ENCODE data around the gene RHOJ.

Gene RHOJ

DNA sequence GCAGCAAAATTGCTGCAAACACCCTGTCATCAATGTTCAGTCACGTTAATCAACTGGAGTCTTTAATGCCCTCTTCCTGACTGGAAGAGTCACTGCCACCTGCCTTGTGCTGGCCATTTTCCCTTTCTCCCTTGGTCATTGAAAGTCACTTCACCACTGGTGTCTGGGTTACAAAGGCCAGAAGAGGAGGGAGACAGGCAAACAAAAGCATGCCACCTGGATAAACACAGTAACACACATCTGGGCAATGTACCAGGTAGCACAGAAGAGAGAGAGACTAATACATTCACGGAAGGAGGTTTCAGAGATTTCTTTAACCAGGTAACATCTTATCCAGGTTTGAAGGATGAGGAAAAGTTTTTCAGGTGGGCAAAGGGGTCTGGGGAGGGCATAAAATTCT is 81.8 kb downstream of the RHOJ start:
- H3K9me3 ChIP-seq (ENCODE audit: low read length): no peaks in the 10 kb centered on the region
- no peak overlapping the region for H3K9ac ChIP-seq (ENCODE audit: low read length)
- peaks cover 27% of the 10 kb centered on the region for H3K4me1 ChIP-seq (ENCODE audit: insufficient read depth, low read length)
- H3K36me3 ChIP-seq (ENCODE audit: insufficient read depth, low read length): peaks cover 7% of the 10 kb centered on the region
- H3K27ac ChIP-seq (ENCODE audit: low read depth, low read length): no peak overlapping the region
- no peak overlapping the region for H3K4me3 ChIP-seq (ENCODE audit: low read depth in 1 of 2, low read length in 2 of 2)
- no peaks in the 10 kb centered on the region for H3K27me3 ChIP-seq (ENCODE audit: control insufficient read depth in 1 of 2, insufficient read depth in 2 of 2, low read length in 2 of 2)

DNA sequence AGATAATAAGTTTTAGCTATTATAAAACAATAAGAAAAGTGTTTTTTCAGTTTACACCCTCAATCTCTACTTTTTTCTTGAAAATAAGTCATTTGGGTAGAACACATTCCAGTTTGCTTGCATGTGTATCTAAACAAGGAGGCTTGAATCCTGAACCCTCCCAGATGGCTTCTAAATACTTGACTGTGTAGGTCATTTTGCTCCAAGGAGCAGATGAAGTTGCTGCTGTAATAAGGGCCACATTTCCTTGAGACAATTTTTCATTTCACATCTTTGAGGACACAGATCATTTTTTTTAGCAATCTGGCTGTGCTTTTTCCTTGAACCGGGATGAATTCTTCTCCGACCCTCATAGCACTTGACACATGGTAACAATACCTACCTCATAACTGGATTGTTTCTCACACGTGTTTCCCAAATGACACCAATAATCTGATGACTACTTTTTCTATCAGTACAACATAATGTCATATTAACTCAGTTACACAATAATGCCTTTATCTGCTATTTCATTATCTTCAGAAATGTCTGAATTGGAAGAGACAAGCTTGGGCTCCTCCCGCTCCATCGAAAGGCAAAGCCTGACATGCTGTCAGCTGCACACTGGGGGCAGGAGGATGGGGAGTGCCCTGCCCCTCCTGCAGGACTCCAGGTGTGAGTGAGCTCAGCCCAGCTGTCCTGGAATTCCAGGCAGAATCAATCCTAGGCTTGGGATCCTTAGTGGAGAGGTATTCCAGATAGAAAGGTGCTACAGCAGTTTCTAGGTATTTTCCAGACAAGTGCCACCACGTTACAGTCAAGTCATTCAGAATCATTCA is 83.6 kb downstream of the RHOJ start:
- peaks cover 23% of the 10 kb centered on the region for H3K4me1 ChIP-seq (ENCODE audit: insufficient read depth, low read length)
- H3K27ac ChIP-seq (ENCODE audit: low read depth, low read length): no peak overlapping the region
- H3K9me3 ChIP-seq (ENCODE audit: low read length): no peaks in the 10 kb centered on the region
- H3K4me3 ChIP-seq (ENCODE audit: low read depth in 1 of 2, low read length in 2 of 2): no peak overlapping the region
- H3K36me3 ChIP-seq (ENCODE audit: insufficient read depth, low read length): peaks cover 7% of the 10 kb centered on the region
- H3K9ac ChIP-seq (ENCODE audit: low read length): no peak overlapping the region
- H3K27me3 ChIP-seq (ENCODE audit: control insufficient read depth in 1 of 2, insufficient read depth in 2 of 2, low read length in 2 of 2): no peaks in the 10 kb centered on the region

DNA sequence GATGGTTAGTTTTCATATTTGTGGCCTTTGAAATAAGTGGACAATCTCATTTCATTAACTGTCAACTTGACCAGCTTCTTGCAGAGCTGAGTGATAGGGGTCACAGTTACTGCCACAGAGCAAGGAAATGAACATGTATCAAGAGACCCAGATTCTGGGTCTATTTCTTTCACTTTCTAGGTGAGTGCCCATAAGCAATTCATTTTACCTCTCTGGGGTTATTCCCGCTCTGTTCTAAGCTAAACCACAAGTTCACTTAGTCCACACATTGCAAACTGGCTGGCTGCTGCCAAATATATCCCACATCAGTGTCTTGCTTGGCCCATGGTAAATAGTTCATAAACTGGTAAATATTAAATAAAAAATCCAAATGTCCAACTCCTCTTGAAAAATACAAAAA is 84.6 kb downstream of the RHOJ start:
- no peak overlapping the region for H3K4me3 ChIP-seq (ENCODE audit: low read depth in 1 of 2, low read length in 2 of 2)
- peaks cover 7% of the 10 kb centered on the region for H3K36me3 ChIP-seq (ENCODE audit: insufficient read depth, low read length)
- no peaks in the 10 kb centered on the region for H3K27me3 ChIP-seq (ENCODE audit: control insufficient read depth in 1 of 2, insufficient read depth in 2 of 2, low read length in 2 of 2)
- H3K9me3 ChIP-seq (ENCODE audit: low read length): no peaks in the 10 kb centered on the region
- H3K4me1 ChIP-seq (ENCODE audit: insufficient read depth, low read length): peaks cover 14% of the 10 kb centered on the region
- H3K27ac ChIP-seq (ENCODE audit: low read depth, low read length): no peak overlapping the region
- H3K9ac ChIP-seq (ENCODE audit: low read length): no peak overlapping the region

DNA sequence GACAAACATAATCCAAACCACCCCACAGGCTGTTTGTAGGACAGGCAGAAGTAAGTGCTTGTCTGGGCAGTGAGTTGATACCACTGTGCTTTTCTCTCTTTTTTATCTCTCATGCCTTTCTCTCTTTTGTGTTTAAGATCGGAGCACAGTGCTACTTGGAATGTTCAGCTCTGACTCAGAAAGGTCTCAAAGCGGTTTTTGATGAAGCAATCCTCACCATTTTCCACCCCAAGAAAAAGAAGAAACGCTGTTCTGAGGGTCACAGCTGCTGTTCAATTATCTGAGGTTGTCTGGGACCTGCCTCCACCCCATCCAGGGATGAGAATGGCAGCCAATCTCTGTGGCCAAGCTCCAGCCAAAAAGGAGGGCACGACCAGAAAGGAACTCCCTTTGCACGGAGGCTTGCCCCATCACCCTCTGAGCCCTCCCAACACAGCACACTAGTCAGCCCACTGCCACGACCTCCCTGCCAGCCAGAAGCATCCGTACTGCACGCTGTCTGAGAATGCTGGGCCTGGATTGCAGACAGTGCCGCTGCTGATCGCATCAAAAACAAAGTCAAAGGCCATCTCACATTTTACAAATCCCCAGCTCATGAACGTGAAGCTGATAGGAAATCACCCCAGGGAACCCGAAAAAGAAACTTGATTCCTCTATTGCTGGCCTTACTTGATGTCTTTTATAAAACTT is 86.6 kb downstream of the RHOJ start:
- H3K27me3 ChIP-seq (ENCODE audit: control insufficient read depth in 1 of 2, insufficient read depth in 2 of 2, low read length in 2 of 2): no peaks in the 10 kb centered on the region
- H3K4me1 ChIP-seq (ENCODE audit: insufficient read depth, low read length): no peaks in the 10 kb centered on the region
- H3K36me3 ChIP-seq (ENCODE audit: insufficient read depth, low read length): peaks cover 5% of the 10 kb centered on the region
- no peak overlapping the region for H3K9ac ChIP-seq (ENCODE audit: low read length)
- H3K27ac ChIP-seq (ENCODE audit: low read depth, low read length): no peak overlapping the region
- no peak overlapping the region for H3K4me3 ChIP-seq (ENCODE audit: low read depth in 1 of 2, low read length in 2 of 2)
- no peaks in the 10 kb centered on the region for H3K9me3 ChIP-seq (ENCODE audit: low read length)

DNA sequence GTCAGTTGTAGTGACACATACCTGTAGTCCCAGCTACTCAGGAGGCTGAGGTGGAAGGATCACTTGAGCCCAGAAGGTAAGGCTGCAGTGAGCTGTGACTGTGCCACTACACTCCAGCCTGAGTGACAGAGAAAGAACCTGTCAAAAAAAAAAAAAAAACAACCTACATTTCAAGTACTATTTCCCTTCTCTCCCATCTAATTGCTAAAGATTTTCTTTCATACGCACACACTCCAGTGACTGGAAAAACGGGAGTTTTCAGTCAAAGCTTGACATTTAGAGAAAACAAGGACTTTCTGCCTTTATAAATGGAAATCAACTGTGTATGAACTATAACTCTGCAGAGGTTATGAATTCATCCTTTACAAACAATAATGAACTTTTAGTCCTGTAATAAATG is 88.6 kb downstream of the RHOJ start:
- H3K4me3 ChIP-seq (ENCODE audit: low read depth in 1 of 2, low read length in 2 of 2): no peak overlapping the region
- H3K4me1 ChIP-seq (ENCODE audit: insufficient read depth, low read length): no peaks in the 10 kb centered on the region
- no peaks in the 10 kb centered on the region for H3K36me3 ChIP-seq (ENCODE audit: insufficient read depth, low read length)
- no peaks in the 10 kb centered on the region for H3K27me3 ChIP-seq (ENCODE audit: control insufficient read depth in 1 of 2, insufficient read depth in 2 of 2, low read length in 2 of 2)
- no peaks in the 10 kb centered on the region for H3K9me3 ChIP-seq (ENCODE audit: low read length)
- no peak overlapping the region for H3K27ac ChIP-seq (ENCODE audit: low read depth, low read length)
- H3K9ac ChIP-seq (ENCODE audit: low read length): no peak overlapping the region

DNA sequence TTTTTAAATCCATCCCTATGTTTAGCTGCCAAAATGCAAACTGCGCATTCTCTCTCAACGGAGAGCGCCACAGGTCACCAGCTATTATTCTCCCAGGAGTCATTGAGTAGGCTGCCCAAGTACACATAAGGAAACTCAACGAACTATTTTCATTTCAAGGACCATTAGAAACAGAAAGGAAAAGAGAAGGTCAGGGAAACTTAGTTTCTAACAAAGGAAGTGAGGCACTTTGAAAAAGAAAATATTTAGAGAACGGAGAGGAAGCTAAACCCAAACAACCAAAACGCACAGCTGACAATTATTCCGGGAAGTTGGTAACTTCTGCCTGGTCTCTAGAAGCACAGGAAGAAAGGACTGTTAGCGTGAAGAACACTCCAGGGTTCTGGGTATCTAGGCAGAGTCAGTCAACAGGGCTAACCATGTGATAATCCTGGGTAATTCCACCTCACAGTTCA is 91.0 kb downstream of the RHOJ start:
- H3K4me3 ChIP-seq (ENCODE audit: low read depth in 1 of 2, low read length in 2 of 2): peak overlapping the region in 1 of 2 donors; percentile 7
- H3K9me3 ChIP-seq (ENCODE audit: low read length): no peaks in the 10 kb centered on the region
- no peaks in the 10 kb centered on the region for H3K36me3 ChIP-seq (ENCODE audit: insufficient read depth, low read length)
- H3K4me1 ChIP-seq (ENCODE audit: insufficient read depth, low read length): no peaks in the 10 kb centered on the region
- no peak overlapping the region for H3K9ac ChIP-seq (ENCODE audit: low read length)
- H3K27me3 ChIP-seq (ENCODE audit: control insufficient read depth in 1 of 2, insufficient read depth in 2 of 2, low read length in 2 of 2): no peaks in the 10 kb centered on the region
- H3K27ac ChIP-seq (ENCODE audit: low read depth, low read length): no peak overlapping the region

DNA sequence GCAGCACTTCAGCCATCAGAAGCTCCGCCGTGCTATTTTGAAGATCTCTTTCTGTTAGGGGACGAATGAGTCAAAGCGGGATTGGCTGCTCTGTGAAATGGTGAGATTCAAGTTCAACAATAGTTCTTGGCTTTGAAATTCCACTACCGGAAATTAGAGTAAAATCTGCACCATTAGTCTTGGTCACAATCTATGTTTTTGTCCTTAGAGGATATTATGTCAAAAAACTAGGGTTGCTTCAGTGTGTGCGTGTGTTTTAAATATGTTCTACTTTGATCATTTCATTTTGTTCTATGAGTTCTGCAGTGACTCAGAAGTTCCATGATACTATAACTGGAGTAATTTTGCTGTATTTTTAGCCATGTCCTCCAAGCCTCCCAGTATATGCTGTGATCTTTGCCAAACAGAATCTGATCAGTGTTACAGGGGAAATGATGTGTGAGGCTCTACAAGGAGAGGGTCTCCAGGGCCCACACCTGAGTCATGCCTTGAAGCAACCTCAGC is 91.9 kb downstream of the RHOJ start:
- no peak overlapping the region for H3K4me3 ChIP-seq (ENCODE audit: low read depth in 1 of 2, low read length in 2 of 2)
- no peaks in the 10 kb centered on the region for H3K27me3 ChIP-seq (ENCODE audit: control insufficient read depth in 1 of 2, insufficient read depth in 2 of 2, low read length in 2 of 2)
- H3K27ac ChIP-seq (ENCODE audit: low read depth, low read length): no peak overlapping the region
- no peak overlapping the region for H3K9ac ChIP-seq (ENCODE audit: low read length)
- no peaks in the 10 kb centered on the region for H3K4me1 ChIP-seq (ENCODE audit: insufficient read depth, low read length)
- H3K36me3 ChIP-seq (ENCODE audit: insufficient read depth, low read length): no peaks in the 10 kb centered on the region
- no peaks in the 10 kb centered on the region for H3K9me3 ChIP-seq (ENCODE audit: low read length)

DNA sequence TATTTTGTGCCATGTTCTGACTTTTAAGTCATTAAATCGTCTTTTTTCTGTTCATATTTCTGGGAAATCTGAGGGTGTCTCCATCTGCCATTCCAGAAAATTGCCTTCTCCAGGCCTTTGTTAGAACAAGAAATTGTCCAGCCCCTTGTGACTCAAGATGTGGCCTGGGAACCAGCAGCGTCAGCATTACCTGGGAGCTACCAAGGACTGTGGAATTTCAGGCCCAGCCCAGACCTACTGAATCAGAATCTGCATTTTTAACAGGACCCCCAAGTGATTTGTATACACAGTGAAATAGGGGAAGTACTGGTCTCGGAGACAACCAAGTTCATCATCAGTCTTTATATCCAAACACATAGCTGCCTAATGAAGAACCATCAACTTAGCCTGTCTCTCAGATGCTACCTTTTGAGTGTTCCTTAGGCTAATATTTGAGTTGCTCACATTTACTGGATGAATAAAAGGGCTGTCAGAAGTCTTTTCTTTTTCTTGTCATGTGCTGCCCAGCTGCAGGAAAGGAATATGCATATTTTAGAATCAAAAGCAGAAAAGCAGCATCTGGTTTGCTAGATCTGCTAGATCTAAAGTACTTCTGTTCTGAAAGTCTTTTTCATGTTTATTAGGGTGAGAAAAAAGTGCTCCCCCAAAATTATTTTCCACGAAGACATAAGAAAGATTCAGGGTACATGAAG is 93.3 kb downstream of the RHOJ start:
- Histone ChIP-seq H3K9ac (ENCODE audit: low read length) (no peak overlapping the region), H3K27me3 (ENCODE audit: control insufficient read depth in 1 of 2, insufficient read depth in 2 of 2, low read length in 2 of 2) (no peaks in the 10 kb centered on the region), H3K9me3 (ENCODE audit: low read length) (no peaks in the 10 kb centered on the region), H3K4me3 (ENCODE audit: low read depth in 1 of 2, low read length in 2 of 2) (no peak overlapping the region), H3K4me1 (ENCODE audit: insufficient read depth, low read length) (no peaks in the 10 kb centered on the region), H3K36me3 (ENCODE audit: insufficient read depth, low read length) (no peaks in the 10 kb centered on the region), H3K27ac (ENCODE audit: low read depth, low read length) (no peak overlapping the region)

DNA sequence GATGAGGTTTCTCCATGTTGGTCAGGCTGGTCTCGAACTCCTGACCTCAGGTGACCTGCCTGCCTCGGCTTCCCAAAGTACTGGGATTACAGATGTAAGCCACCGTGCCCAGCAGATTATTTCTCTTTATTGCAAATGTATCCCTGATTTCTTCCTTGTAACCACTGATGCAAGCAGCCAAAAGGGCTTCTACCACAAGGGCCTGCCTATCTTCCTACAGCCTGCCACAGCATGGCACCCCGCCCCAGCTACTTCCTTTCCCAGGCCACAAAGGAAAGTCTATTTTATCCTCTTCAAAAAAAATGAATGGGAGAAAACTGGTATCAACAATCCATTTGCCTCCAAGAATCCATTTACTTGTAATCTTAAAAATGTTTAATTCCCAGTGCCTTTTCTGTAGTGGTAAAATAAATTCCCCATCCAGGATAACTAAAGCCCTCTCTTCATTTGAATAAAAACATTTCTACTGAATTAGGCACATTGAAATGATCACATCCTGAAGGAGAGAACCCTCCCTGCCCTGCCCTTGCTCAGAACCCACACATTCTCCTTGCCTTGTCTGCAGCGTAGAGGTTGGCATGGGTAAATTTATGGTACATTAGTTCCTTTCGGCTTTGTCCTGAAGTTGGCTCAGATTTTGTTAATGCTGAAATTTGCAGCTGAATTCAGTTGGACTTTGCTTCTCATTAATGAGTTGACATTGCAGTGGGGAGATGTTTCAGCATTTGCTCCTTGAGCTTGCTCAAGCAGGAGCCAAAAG is 95.3 kb downstream of the RHOJ start:
- H3K27ac ChIP-seq (ENCODE audit: low read depth, low read length): no peak overlapping the region
- H3K4me1 ChIP-seq (ENCODE audit: insufficient read depth, low read length): no peaks in the 10 kb centered on the region
- H3K4me3 ChIP-seq (ENCODE audit: low read depth in 1 of 2, low read length in 2 of 2): no peak overlapping the region
- H3K9me3 ChIP-seq (ENCODE audit: low read length): no peaks in the 10 kb centered on the region
- H3K9ac ChIP-seq (ENCODE audit: low read length): no peak overlapping the region
- no peaks in the 10 kb centered on the region for H3K36me3 ChIP-seq (ENCODE audit: insufficient read depth, low read length)
- H3K27me3 ChIP-seq (ENCODE audit: control insufficient read depth in 1 of 2, insufficient read depth in 2 of 2, low read length in 2 of 2): no peaks in the 10 kb centered on the region

DNA sequence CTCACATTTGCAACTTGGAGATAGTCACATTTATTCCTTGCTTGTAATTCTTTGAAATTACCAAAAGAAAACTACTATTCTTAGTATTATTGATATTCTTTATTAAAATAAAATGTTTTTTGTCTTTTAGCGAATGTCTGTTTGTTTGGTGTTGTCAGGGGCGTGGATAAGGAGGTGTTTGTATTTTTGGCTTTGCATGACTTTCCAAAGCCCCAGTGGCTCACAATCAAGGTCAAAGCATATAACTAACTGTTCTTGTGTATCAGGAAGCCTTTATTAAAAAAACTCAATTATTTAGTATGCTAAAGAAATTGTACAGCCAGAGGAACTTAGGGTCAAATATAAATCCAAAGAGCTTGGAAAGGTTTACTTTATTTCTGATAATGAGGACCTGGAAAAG is 96.6 kb downstream of the RHOJ start:
- H3K27ac ChIP-seq (ENCODE audit: low read depth, low read length): no peak overlapping the region
- no peaks in the 10 kb centered on the region for H3K36me3 ChIP-seq (ENCODE audit: insufficient read depth, low read length)
- H3K27me3 ChIP-seq (ENCODE audit: control insufficient read depth in 1 of 2, insufficient read depth in 2 of 2, low read length in 2 of 2): no peaks in the 10 kb centered on the region
- H3K9ac ChIP-seq (ENCODE audit: low read length): no peak overlapping the region
- H3K4me1 ChIP-seq (ENCODE audit: insufficient read depth, low read length): no peaks in the 10 kb centered on the region
- no peaks in the 10 kb centered on the region for H3K9me3 ChIP-seq (ENCODE audit: low read length)
- no peak overlapping the region for H3K4me3 ChIP-seq (ENCODE audit: low read depth in 1 of 2, low read length in 2 of 2)

All from muscle layer of colon (tissue), 2 donors.